Stimulated activated CD8-positive, alpha-beta memory T cell treated with anti-CD3 and anti-CD28 coated beads, Interleukin-4, amount 100 ng/mL, for 1 hour (primary cell): ENCODE results near the gene UGT1A10.

Experiments
- DNase-seq, 2 donors: peaks; one replicate each; pipeline ENCODE4 v3.0.0-alpha.2; 2020; ENCODE audit warnings: low read depth in 2 of 2, low spot score in 1 of 2

UGT1A10 gene

DNA sequence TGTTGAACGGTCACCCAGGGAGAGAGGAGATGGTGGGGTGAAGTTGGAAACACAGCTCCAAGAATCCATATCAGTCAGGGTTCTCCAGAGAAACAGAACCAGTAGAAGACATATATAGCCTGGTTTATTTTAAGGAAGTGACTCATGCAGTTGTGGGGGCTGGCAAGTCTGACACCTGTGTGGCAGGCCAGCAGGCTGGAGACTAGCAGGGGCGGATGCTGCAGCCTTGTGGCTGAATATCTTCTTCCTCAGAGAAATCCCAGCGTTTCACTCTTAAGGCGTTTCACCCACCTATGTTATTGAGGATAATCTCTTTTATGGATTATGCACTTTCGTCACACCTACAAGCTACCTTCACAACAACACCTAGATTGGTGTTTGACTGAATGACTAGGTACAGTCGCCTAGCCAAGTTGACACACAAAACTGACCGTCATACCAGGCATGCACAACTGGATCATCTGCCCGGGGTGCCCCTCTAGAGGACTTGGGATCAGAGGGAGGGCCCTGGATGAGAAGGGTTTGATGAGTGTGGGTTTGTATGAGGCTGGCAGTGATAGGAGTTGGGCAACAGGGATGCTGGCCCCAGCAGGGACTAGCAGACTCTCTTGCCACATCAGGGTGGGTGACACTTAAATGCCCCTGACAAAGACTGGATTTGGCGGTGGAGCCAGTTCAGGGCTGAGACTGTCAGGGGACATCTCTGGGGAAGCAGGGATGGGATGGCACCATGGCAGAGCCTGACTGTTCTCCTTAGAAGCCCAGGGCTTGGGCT, 165.3 kb downstream of the UGT1A10 start:
- no peak for DNase-seq

DNA sequence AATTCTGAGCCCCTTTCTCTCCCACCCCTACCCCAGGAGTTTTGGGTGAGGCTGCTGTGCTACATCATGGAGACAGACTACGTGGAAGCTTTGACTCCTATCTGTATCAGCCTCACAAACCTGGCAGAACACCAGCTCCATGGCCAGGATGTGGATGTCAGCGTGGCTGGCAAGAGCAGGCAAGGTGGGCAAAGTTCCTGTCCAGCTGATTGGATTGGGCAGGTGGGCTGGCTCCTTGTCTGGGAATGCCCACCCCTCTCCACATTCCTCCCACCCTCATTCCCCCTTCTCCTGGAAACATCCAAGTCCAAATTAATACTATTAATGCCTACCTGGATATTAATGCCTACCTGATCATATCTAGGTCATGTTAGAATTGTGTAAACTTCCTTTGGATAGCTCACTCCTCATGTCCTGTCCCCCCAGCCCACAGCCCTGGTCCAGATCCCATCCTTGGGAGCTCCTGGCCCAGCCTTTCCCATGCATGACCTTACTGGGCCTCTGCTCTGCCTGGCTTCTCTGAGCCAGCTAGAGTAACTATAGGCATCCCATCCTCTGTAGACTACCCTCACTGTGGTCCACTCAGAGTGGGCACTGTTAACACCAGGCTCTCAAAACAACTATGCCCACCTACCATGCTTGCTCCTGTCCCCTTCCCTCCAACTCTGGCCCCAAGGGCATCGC, 166.0 kb downstream of the UGT1A10 start:
- no peak for DNase-seq

DNA sequence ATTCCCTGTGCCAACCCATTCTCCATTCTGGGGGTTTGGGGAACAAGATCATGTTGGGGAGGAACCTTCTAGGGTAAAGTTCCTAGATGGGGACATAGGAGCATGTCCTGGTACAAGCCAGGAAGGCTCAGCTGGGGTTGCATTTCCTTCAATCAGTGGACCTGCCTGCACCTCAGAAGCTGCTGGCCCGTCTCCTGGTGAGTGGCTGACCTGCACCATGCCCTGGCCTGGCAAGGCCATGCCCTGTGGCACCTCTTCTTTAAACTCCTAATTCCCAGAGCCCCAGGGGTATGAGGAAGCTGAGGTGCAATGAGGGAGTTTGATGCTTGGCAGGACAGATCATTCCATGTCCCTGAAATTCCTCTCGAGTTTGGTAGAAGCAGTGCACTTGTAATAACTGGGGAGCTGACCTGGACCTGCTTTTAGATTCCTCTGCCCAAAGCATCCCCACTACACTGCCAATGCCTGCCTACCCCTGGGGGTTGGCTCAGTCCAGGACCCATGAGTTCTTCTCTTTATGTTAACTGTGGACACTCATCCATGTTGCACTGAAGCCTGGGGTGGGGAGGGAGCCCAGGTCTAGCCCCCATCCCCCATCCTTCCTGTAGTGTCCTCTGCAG, 167.2 kb downstream of the UGT1A10 start:
- no peak for DNase-seq

DNA sequence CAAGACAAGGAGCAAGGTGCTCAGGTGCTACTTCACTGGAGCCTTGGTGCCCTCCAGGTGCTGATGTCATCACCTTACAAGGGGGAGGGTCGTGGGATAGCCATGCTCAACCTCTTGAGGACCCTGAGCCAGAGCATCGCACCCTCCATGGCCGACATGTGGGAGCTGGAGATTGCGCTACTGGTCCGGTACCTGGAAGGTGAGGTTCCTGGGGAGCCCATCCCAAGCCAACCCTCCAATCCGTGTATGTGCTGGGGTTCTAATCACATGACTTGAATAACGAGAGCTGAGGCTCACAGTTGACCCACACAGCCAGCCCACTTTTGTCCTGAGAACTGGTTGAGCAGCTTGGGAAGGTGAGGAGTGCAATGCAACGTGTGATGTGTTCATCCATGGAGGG, 167.7 kb downstream of the UGT1A10 start:
- no peak for DNase-seq

GRCh38 chr2:233807215-233807865, 171.1 kb downstream of the UGT1A10 start:
- DNase-seq, result no peak

DNA sequence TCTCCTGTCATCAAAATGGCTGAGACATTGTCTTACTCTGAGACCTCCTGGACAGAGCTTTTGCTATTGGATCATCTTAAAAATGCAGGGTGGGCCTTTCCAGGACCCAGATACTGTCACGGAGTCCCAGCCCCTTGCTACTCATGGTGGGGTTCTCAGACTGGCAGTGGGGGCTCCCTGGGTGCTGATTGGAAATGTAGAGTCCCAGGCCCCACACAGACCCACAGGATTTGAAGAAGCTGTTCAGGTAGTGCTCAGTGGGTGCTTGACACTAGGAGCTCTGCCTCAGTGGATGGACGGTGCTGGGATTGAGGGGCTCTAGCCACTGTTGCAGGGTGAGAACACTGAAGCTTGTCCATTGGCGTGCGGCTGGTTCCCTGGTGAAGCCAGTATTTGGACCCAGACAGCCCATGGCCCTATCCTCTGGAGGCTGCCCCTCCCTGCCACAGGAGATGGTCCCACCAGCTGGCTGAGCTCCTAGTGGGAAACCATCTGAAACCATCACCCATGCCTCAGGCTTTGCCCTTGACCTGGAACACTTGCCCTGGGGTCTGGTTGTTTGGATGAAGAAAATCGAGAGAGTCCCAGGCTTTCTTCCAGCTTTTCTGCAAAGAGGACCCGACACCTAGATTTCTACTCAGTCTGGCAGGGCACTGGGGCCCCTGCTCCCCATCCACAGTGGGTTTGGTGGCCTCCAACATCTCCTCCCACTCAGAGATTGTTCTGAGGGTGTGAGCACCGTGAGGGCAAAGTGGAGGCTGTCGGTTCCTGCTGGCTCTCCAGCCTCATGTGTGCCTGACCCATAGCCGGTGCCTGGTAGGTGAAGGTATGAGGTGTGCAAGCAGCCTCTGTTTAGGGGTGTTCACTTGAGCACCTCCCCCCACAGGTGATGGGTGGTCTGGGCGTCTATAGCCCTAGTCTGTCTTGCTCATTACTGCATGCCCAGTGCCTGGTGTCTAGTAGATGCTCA, 172.0 kb downstream of the UGT1A10 start:
- no peak for DNase-seq

- DNase-seq, result no peak
Measured at GRCh38 chr2:233810385-233810784, 174.1 kb downstream of the UGT1A10 start.

GRCh38 chr2:233811087-233811486, 174.8 kb downstream of the UGT1A10 start:
- no peak for DNase-seq

- no peak for DNase-seq
Measured at GRCh38 chr2:233811732-233812131, 175.5 kb downstream of the UGT1A10 start.

DNA sequence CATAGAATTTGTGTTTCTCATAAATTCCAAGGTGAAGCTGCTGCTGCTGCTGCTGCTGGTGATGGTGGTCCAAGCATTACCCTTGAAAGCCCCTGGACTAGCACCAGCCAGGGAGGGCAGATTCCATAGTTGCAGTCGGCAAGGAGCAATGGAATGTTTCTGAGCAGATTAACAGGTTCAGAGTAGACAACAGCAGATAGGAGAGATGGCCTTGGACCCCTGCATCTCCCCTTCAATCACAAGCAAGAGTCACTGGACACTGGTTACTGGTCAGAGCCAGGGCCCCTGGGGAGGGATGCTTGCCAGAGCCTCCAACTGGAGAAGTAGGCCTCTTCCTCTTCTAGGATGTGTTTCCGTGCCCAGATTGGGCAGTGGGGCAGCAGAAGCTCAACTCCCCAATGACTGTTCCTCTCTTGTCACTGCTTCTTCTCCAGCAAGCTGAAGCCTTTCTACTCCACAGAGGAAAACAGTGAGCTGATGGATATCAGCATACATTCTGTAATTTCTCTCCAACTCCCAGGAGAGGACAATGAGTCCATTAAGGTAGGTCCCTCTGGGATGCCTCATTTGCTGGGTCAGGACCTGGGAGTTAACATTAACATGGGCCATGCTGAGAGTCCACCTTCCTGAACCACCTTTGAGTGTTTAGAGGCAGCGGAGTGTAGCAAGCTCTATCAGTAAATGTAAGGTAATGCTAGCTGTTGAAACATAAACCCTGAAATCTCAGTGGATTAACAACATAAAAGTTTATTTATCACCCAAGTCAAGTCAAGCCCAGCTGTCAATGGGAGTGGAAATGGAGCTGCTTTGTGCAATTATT, 177.2 kb downstream of the UGT1A10 start:
- DNase-seq, result no peak

DNA sequence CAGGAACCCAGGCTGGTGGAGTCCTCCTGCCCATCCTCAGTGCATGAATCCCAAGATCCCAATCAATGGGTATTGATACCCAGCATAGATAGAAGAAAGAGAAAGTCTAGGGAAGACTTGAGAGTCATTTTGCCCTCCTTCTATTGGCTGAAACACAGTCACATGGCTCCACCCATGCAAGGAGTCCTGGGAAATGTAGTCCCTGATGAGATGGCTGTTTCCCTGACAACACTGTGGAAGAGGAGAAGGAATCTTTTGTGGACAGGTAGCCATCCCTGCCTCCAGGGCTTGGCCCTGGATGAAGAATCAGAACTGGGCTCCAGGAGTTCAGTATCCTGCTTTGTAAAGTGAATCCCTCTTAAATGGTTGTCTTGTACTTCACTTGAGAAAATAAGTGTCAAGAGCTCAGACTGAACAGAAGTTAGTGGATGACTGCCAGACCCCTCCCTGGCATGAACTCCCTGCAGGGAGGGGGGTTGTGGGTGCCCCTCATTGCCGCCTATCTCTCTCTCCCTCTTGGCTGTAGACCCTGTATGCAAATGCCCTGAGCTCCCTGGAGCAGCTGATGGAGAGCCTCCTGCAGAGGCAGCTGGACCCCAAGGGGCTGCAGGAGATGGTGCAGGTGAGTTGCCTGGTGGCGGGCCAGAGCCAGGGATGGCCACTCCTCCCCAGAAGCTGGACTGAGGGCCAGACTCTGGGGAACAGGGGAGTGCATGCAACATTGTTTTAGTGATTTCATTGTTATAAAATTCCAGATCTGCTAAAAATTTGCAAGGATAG, 178.0 kb downstream of the UGT1A10 start:
- no peak for DNase-seq

GRCh38 chr2:233815861-233816260, 179.6 kb downstream of the UGT1A10 start:
- no peak for DNase-seq

DNA sequence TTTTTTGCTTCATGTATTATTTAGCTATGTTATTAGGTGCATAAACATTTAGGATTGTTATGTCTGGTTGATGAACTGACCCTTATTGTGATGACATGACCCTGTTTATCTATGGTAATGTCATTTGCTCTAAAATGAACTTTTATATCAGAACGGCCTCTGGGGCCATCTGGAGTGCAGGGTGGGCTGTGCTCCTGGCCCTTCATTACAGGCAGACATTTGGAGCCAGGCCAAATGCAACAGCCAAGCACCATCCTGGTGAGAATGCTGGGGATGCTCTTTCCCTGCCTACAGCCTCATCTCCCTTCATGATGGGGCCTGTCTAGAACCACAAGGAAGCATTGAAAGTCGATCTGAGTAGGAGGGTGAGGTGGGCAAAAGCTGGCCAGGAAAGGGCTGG, 180.1 kb downstream of the UGT1A10 start:
- DNase-seq, result no peak

DNA sequence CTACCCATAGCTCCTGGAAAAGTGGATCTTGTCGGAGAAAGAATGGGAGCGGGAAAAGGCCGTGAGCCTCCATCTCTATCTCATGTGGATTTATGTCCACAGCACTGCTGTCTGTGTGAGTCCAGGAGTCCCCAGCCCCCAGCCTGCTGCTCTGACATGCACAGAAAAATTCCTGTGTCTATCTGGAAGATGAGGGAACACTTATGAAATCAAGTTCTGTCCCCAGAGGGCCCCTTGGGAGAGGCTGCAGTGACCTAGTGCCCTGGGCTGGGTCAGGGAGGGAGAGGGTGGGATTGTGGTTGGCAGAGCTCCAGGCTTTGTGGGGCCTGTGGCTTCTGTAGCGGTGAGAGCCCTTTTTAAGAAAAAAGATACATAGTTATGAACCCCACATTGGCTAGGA, 180.5 kb downstream of the UGT1A10 start:
- no peak for DNase-seq

- no peak for DNase-seq
Measured at GRCh38 chr2:233817361-233817911, 181.2 kb downstream of the UGT1A10 start.

- no peak for DNase-seq
Measured at GRCh38 chr2:233817995-233818638, 181.9 kb downstream of the UGT1A10 start.

- no peak for DNase-seq
Measured at GRCh38 chr2:233818639-233819621, 182.7 kb downstream of the UGT1A10 start.
